ENCODE results near the gene CSF2RB. TPM values are rescaled to one million over a fixed set of nuclear protein-coding genes. Genes with fewer than 3 reads are reported as not detected.

Gene CSF2RB
- total and polyA plus RNA-seq, 10 of the 15 experiments (the other 5 are each of a cell fraction or from before 2014, with no cell fraction given) = 0.82 to 12.5 (median 5.4) TPM

GRCh38 chr22:36916034-36916433, 2.6 kb downstream of the CSF2RB start (continued):
- TF ChIP-seq SPI1 (IDR thresholded peaks at IDR 0.05; ENCODE audit: borderline replicate concordance, insufficient read depth, low read depth, low read length) = peak; percentile 15; the same call in 1 of the 2 replicates
- no peak for TF ChIP-seq CUX1 (IDR thresholded peaks at IDR 0.05; ENCODE audit: insufficient replicate concordance, low read depth, low read length)
- TF ChIP-seq JUNB (IDR thresholded peaks at IDR 0.05) = peak; percentile 33
- TF ChIP-seq NR2F1 (conservative IDR thresholded peaks at IDR 0.05) = no peak
- TF ChIP-seq MTA2 (IDR thresholded peaks at IDR 0.05; ENCODE audit: low read depth) = peak; percentile 79
- no peak for TF ChIP-seq MLLT1 (IDR thresholded peaks at IDR 0.05)
- TF ChIP-seq RELB (IDR thresholded peaks at IDR 0.05; ENCODE audit: low read depth) = peak; percentile 14; the same call in 1 of the 2 replicates
- TF ChIP-seq BCL3 (IDR thresholded peaks at IDR 0.05; ENCODE audit: borderline replicate concordance, insufficient read depth, low read depth, low read length, poor library complexity, severe bottlenecking) = peak; percentile 11
- no peak for TF ChIP-seq MXI1 (IDR thresholded peaks at IDR 0.05; ENCODE audit: low read depth, low read length)
- no peak for TF ChIP-seq PML (IDR thresholded peaks at IDR 0.05; ENCODE audit: low read length)
- no peak for TF ChIP-seq MTA3 (IDR thresholded peaks at IDR 0.05; ENCODE audit: borderline replicate concordance, low read length)
- TF ChIP-seq RUNX3 (IDR thresholded peaks at IDR 0.05; ENCODE audit: low read length) = peak; percentile 71; the same call in 1 of the 2 replicates
- no peak for TF ChIP-seq PRDM15 (CRISPR knock-in tag; IDR thresholded peaks at IDR 0.05)
- peak; percentile 20 for TF ChIP-seq MEF2B (IDR thresholded peaks at IDR 0.05; ENCODE audit: partially characterized antibody, poor library complexity, severe bottlenecking)

Measured in GM12878 (cell line).